Transverse colon (tissue), 4 donors: Measurements from ENCODE around the gene CELA2A. TPM values are rescaled to one million over a fixed set of nuclear protein-coding genes. Genes with fewer than 3 reads are reported as not detected.

Source experiments
- DNase-seq: peaks from one replicate; pipeline ENCODE4 v3.0.0-alpha.2; 2019
- H3K27ac ChIP-seq, 4 donors: fragments of 200-600 bp; sonication (generic); 2 replicates each; pipeline ENCODE4 v1.5.1; 2016 to 2018; ENCODE audit warnings: inconsistent platforms in 4 of 4
- H3K27me3 ChIP-seq: fragments of 200-600 bp; sonication (generic); 2 replicates; pipeline ENCODE4 v1.5.1; 2017; ENCODE audit warnings: inconsistent platforms
- H3K36me3 ChIP-seq, 4 donors: fragments of 200-600 bp; sonication (generic); 2 replicates each; pipeline ENCODE4 v1.5.1; 2017 to 2019; ENCODE audit warnings: inconsistent platforms in 4 of 4
- H3K4me1 ChIP-seq, 4 donors: fragments of 200-600 bp; sonication (generic); 2 replicates each; pipeline ENCODE4 v1.5.1; 2017 to 2020; ENCODE audit warnings: inconsistent platforms in 4 of 4
- H3K4me3 ChIP-seq, 4 donors: fragments of 200-600 bp; sonication (generic); 1 replicate in 1 of 4; 2 replicates in 3 of 4; pipeline versions ENCODE4 v1.5.1 to v1.6.1; 2017 to 2019; ENCODE audit warnings: inconsistent platforms in 4 of 4
- H3K9me3 ChIP-seq, 2 donors: fragments of 200-600 bp; sonication (generic); 2 replicates each; pipeline ENCODE4 v1.5.1; 2017 to 2019; ENCODE audit warnings: inconsistent platforms in 2 of 2
- CTCF ChIP-seq, 5 experiments: fragments of 200-600 bp in 3 of 5; fragments of 450-650 bp in 2 of 5; sonication (generic) in 3 of 5; IDR thresholded peaks; 1 replicate in 2 of 5; 2 replicates in 3 of 5; pipeline ENCODE4 v1.5.1; 2016 to 2017; ENCODE audit warnings: antibody characterized with exemption in 5 of 5, inconsistent platforms in 3 of 5, mild to moderate bottlenecking in 2 of 5, moderate library complexity in 1 of 5
- EP300 ChIP-seq: sonication (generic); formaldehyde crosslinking; IDR thresholded peaks from one replicate; pipeline ENCODE4 v1.6.1; 2017; ENCODE audit warnings: antibody characterized with exemption, low read depth
- POLR2A ChIP-seq: fragments of 450-650 bp; IDR thresholded peaks from one replicate; pipeline ENCODE4 v1.6.1; 2016; ENCODE audit warnings: antibody characterized with exemption, mild to moderate bottlenecking, moderate library complexity
- POLR2AphosphoS5 ChIP-seq, 3 donors: sonication (generic); formaldehyde crosslinking; IDR thresholded peaks; one replicate each; pipeline ENCODE4 v1.6.1; 2016; ENCODE audit warnings: antibody characterized with exemption in 3 of 3
- WGBS, 2 donors: methylation state at CpG; one replicate each; pipeline ENCODE4 v1.1.5; 2018; ENCODE audit warnings: low coverage in 1 of 2; 5-methylcytosine and 5-hydroxymethylcytosine counted together
- in situ Hi-C, 4 donors: fragments of 200-750 bp; cut with MboI; loops; one replicate each; pipeline versions ENCODE4 v1.15.0 to v1.15.1; 2017; ENCODE audit warnings: low sequenced_read_pairs in 3 of 4, low pct_ligation_motif_present in 1 of 4, low pct_unique_long_range_greater_than_20kb in 1 of 4
- intact Hi-C: fragments of 100-400 bp; cut with DNase I; formaldehyde crosslinking; loops from one replicate; pipeline ENCODE4 v1.15.1; 2023; ENCODE audit warnings: low total_unique reads
- total RNA-seq, 4 donors: library from RNA; depleted of rRNA; stranded (reverse); fragments of >200 nt; gene quantifications; one replicate each; pipeline ENCODE4 v1.1.0, GENCODE V29; 2016

CELA2A gene
- total RNA-seq, 4 donors from 2014 or later: not detected

GRCh38 chr1:15418806-15419515 lies 37.6 kb upstream of the CELA2A start:
- intact Hi-C loops (no loop called here), in situ Hi-C loops (no loop called here)
- peaks cover 43 to 97% (median 62%) of the 10 kb centered on the region in 4 donors for H3K4me1 ChIP-seq
- H3K9me3 ChIP-seq: no peaks in the 10 kb centered on the region
- no peaks in the 10 kb centered on the region for H3K27me3 ChIP-seq
- peak overlapping the region in 3 of 4 donors; percentile 0 to 90 (median 27) for H3K27ac ChIP-seq
- DNase-seq: no peak
- no peak overlapping the region for H3K4me3 ChIP-seq
- TF ChIP-seq POLR2AphosphoS5 (IDR thresholded peaks at IDR 0.05): no peak
- no peak for TF ChIP-seq CTCF (IDR thresholded peaks at IDR 0.05)
- TF ChIP-seq POLR2A: no peak
- no peak for TF ChIP-seq EP300
- H3K36me3 ChIP-seq: no peaks in the 10 kb centered on the region
- 74% methylated on average over 18 of the region's 18 CpGs; no CpG with 5 or more reads in 1 of the 2 donors for WGBS, 2 donors

GRCh38 chr1:15420853-15421465 lies 35.6 kb upstream of the CELA2A start:
- H3K27me3 ChIP-seq: no peaks in the 10 kb centered on the region
- H3K27ac ChIP-seq: peak overlapping the region; percentile 32 to 90 (median 84)
- in situ Hi-C loops: no loop called here
- no peaks in the 10 kb centered on the region for H3K9me3 ChIP-seq
- DNase-seq: no peak
- TF ChIP-seq POLR2AphosphoS5 (IDR thresholded peaks at IDR 0.05): no peak
- no peak for TF ChIP-seq EP300
- TF ChIP-seq POLR2A: no peak
- TF ChIP-seq CTCF (IDR thresholded peaks at IDR 0.05): peak in 2 of 5 experiments; percentile 15 to 17
- intact Hi-C loops: no loop called here
- peaks cover 49 to 93% (median 64%) of the 10 kb centered on the region in 4 donors for H3K4me1 ChIP-seq
- 60 to 83% methylated on average over 2 to 8 of the region's 8 CpGs for WGBS, 2 donors
- H3K36me3 ChIP-seq: no peaks in the 10 kb centered on the region
- H3K4me3 ChIP-seq: no peak overlapping the region

- intact Hi-C loops: no loop called here
- peak overlapping the region; percentile 82 to 90 (median 84) for H3K27ac ChIP-seq
- no peaks in the 10 kb centered on the region for H3K27me3 ChIP-seq
- in situ Hi-C loops: no loop called here
- no peak for DNase-seq
- no peaks in the 10 kb centered on the region for H3K9me3 ChIP-seq
- no peak overlapping the region for H3K4me3 ChIP-seq
- no peaks in the 10 kb centered on the region for H3K36me3 ChIP-seq
- TF ChIP-seq POLR2AphosphoS5 (IDR thresholded peaks at IDR 0.05): no peak
- no peak for TF ChIP-seq CTCF (IDR thresholded peaks at IDR 0.05)
- H3K4me1 ChIP-seq: peaks cover 47 to 93% (median 63%) of the 10 kb centered on the region in 4 donors
- 91 to 100% methylated on average over 2 to 6 of the region's 8 CpGs for WGBS, 2 donors
These were observed 33.7 kb upstream of the CELA2A start for GRCh38 chr1:15422871-15423270.

- WGBS, 2 donors: 60 to 66% methylated on average over 1 to 11 of the region's 11 CpGs
- in situ Hi-C loops: no loop called here
- Histone ChIP-seq H3K36me3 (no peaks in the 10 kb centered on the region), H3K4me3 (no peak overlapping the region), H3K27ac (peak overlapping the region; percentile 82 to 90 (median 84)), H3K27me3 (no peaks in the 10 kb centered on the region), H3K4me1 (peaks cover 47 to 92% (median 62%) of the 10 kb centered on the region in 4 donors), H3K9me3 (no peaks in the 10 kb centered on the region)
- TF ChIP-seq EP300: no peak
- TF ChIP-seq CTCF (IDR thresholded peaks at IDR 0.05): no peak
- TF ChIP-seq POLR2A: no peak
- intact Hi-C loops: no loop called here
- DNase-seq: no peak
These were observed 33.0 kb upstream of the CELA2A start for GRCh38 chr1:15423355-15424077.
